Panc1 (cell line): ENCODE measurements around the gene MBD3L2. TPM values are rescaled to one million over a fixed set of nuclear protein-coding genes. Genes with fewer than 3 reads are reported as not detected.
"Not testable (repeated sequence)": the region's sequence is repeated elsewhere in the genome, so short reads cannot be mapped to it uniquely, and the experiment has no call there.

Experiments used
- ATAC-seq: fragments of 200-7000 bp; cut with Tn5 transposase; 2 replicates; pipeline ENCODE4 v1.9.1; 2020; ENCODE audit warnings: mild to moderate bottlenecking, moderate library complexity
- Bru-seq: library from RNA; stranded (reverse); fragments of 400-500 nt; gene quantifications from one replicate; lab custom pipeline; 2021; lab: Mats Ljungman, UMichigan
- BruChase-seq, 2 experiments: library from RNA; stranded (reverse); fragments of 400-500 nt; gene quantifications; one replicate each; lab custom pipeline; 2021; lab: Mats Ljungman, UMichigan
- BruUV-seq: library from RNA; stranded (reverse); fragments of 400-500 nt; replicated peaks from 2 replicates; lab custom pipeline; 2021; lab: Mats Ljungman, UMichigan
- CTCF ChIA-PET: fragments of 300-600 bp; sonication (Branson Sonifier 250); formaldehyde crosslinking; loops from one replicate; lab custom pipeline; 2022; ENCODE audit warnings: antibody characterized with exemption; lab: Charles Lee
- POLR2A ChIA-PET: fragments of 300-600 bp; sonication (Branson Sonifier 250); formaldehyde crosslinking; loops from one replicate; lab custom pipeline; 2022; ENCODE audit warnings: antibody characterized with exemption; lab: Charles Lee
- DNase-seq: peaks from one replicate; pipeline ENCODE4 v3.0.0-alpha.2; 2010; ENCODE audit warnings: low read depth, low spot score
- H3K27ac ChIP-seq: 2 replicates; pipeline ENCODE4 v1.5.1; 2011; ENCODE audit warnings: mild to moderate bottlenecking, low read length, inconsistent platforms
- H3K27me3 ChIP-seq: fragments of 200-500 bp; sonication (Bioruptor generic); 2 replicates; pipeline ENCODE4 v1.6.0; 2014; ENCODE audit warnings: low read length, inconsistent platforms; ENCODE audit not compliant: control insufficient read depth, insufficient read depth
- H3K36me3 ChIP-seq: fragments of 200-500 bp; sonication (Bioruptor generic); 2 replicates; pipeline ENCODE4 v1.5.1; 2014; ENCODE audit warnings: inconsistent platforms, mild to moderate bottlenecking, low read length, moderate library complexity; ENCODE audit not compliant: control insufficient read depth, insufficient read depth
- H3K4me1 ChIP-seq: 2 replicates; pipeline ENCODE4 v1.5.1; 2011; ENCODE audit warnings: inconsistent platforms, mild to moderate bottlenecking, low read length, moderate library complexity; ENCODE audit not compliant: control insufficient read depth, insufficient read depth
- H3K4me3 ChIP-seq, 2 experiments: 2 replicates each; pipeline ENCODE4 v1.5.1; 2011 to 2012; ENCODE audit warnings: low read depth in 2 of 2, low read length in 2 of 2, mild to moderate bottlenecking in 2 of 2, inconsistent platforms in 1 of 2, moderate library complexity in 1 of 2
- H3K9me3 ChIP-seq: fragments of 200-500 bp; sonication (Bioruptor generic); 2 replicates; pipeline ENCODE4 v1.5.1; 2014; ENCODE audit warnings: low read depth, mild to moderate bottlenecking, inconsistent platforms, low read length, moderate library complexity; ENCODE audit not compliant: control insufficient read depth, insufficient read depth
- POLR2AphosphoS5 ChIP-seq: IDR thresholded peaks from 2 replicates; pipeline ENCODE4 v1.6.1; 2012; ENCODE audit warnings: mild to moderate bottlenecking, low read depth, low read length, moderate library complexity
- SIN3A ChIP-seq: IDR thresholded peaks from 2 replicates; pipeline ENCODE4 v1.6.1; 2012; ENCODE audit warnings: low read depth, mild to moderate bottlenecking, low read length, moderate library complexity, borderline replicate concordance; ENCODE audit not compliant: insufficient read depth
- TCF7L2 ChIP-seq: IDR thresholded peaks from 2 replicates; pipeline ENCODE4 v1.6.1; 2011; ENCODE audit warnings: mild to moderate bottlenecking, low read depth, low read length, inconsistent platforms
- in situ Hi-C: cut with HindIII; loops from 2 replicates; pipeline ENCODE4 v1.10.0; 2016; ENCODE audit warnings: low sequenced_read_pairs, low pct_unique_long_range_greater_than_20kb
- intact Hi-C: fragments of 100-400 bp; cut with micrococcal nuclease; formaldehyde crosslinking; loops from one replicate; pipeline ENCODE4 v1.10.0; 2022; ENCODE audit not compliant: unreplicated experiment
- long read RNA-seq: library from polyadenylated mRNA; unstranded; transcript quantifications from one replicate; pipeline ENCODE4 v2.0.0, GENCODE V29; 2021; ENCODE audit not compliant: unreplicated experiment
- polyA plus RNA-seq: library from polyadenylated mRNA; unstranded; fragments of >200 nt; gene quantifications from one replicate; pipeline ENCODE4 v1.2.1, GENCODE V29; 2012; ENCODE audit warnings: missing spikeins; ENCODE audit not compliant: insufficient read length
- total RNA-seq: library from RNA; stranded (reverse); gene quantifications from one replicate; pipeline ENCODE4 v1.2.1, GENCODE V29; 2021; ENCODE audit not compliant: unreplicated experiment
- TF ChIP-seq, protein P1 (sequence below): fragments of 450-650 bp; IDR thresholded peaks from 2 replicates; pipeline ENCODE4 v1.5.1; 2017; ENCODE audit warnings: mild to moderate bottlenecking
- TF ChIP-seq, protein P2 (sequence below), 2 experiments: IDR thresholded peaks; 2 replicates each; pipeline ENCODE4 v1.6.1; 2011 to 2012; ENCODE audit warnings: low read depth in 2 of 2, control low read depth in 1 of 2, low read length in 1 of 2, mild to moderate bottlenecking in 1 of 2, moderate library complexity in 1 of 2; ENCODE audit not compliant: insufficient read depth in 1 of 2

The MBD3L2 gene
- total RNA-seq (not detected), Bru-seq, nascent RNA (not detected), BruChase-seq, experiment 1, labeled RNA remaining after a 2-hour chase (not detected), BruChase-seq, experiment 2, labeled RNA remaining after a 6-hour chase (not detected)
- not detected for polyA plus RNA-seq
- long read RNA-seq = 0 reads

DNA sequence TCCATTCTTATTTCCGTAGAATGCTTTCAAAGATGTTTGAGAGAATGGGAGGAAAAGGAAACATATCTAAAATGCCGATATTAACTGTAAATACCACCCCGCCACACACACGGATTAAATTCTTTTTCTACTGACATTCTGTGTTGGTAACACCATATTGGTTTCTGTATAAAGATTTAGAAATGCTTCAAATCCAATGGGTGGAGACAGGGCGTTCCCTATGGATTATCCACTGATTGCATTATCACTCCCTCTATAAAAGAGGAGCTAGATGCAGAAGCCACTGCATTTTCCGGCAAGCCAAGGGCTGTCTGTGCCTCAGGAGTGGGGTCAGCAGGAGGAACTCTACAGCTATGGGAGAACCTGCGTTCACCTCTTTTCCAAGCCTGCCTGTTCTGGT is at the start of gene MBD3L2:
Gene MBD3L2, plus strand, starts transcription at position 301 of the 400 bp plus-strand sequence. Its CDS starts 53 bp downstream, at position 354.
- CTCF ChIA-PET, in situ Hi-C loops, H3K4me3 ChIP-seq, H3K9me3 ChIP-seq, H3K27me3 ChIP-seq, intact Hi-C loops, H3K36me3 ChIP-seq, H3K4me1 ChIP-seq, DNase-seq, H3K27ac ChIP-seq, ATAC-seq, POLR2A ChIA-PET, BruUV-seq: not testable (repeated sequence)

DNA sequence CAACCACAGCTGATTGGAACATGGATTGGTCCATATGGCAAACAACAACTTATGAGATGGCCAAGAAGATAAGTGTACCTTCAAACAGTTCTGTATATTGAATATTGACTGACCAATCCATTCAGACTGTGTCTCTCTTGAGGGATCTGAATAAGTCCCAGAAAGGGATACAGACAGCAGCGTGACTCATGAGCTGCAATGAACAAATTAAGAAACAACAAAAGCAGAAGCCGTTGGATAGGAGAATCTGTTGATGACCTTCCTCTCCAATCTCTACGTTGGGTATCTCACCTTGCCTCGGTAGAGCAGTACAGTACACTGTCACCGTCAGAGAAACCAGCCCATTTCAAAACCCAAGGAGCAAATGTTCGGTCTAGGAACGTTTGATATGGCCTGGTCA is 49.2 kb upstream of the MBD3L2 start:
- TF ChIP-seq POLR2AphosphoS5 = no peak
- TF ChIP-seq, protein P1, sequence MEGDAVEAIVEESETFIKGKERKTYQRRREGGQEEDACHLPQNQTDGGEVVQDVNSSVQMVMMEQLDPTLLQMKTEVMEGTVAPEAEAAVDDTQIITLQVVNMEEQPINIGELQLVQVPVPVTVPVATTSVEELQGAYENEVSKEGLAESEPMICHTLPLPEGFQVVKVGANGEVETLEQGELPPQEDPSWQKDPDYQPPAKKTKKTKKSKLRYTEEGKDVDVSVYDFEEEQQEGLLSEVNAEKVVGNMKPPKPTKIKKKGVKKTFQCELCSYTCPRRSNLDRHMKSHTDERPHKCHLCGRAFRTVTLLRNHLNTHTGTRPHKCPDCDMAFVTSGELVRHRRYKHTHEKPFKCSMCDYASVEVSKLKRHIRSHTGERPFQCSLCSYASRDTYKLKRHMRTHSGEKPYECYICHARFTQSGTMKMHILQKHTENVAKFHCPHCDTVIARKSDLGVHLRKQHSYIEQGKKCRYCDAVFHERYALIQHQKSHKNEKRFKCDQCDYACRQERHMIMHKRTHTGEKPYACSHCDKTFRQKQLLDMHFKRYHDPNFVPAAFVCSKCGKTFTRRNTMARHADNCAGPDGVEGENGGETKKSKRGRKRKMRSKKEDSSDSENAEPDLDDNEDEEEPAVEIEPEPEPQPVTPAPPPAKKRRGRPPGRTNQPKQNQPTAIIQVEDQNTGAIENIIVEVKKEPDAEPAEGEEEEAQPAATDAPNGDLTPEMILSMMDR = no peak
- TF ChIP-seq, protein P2, sequence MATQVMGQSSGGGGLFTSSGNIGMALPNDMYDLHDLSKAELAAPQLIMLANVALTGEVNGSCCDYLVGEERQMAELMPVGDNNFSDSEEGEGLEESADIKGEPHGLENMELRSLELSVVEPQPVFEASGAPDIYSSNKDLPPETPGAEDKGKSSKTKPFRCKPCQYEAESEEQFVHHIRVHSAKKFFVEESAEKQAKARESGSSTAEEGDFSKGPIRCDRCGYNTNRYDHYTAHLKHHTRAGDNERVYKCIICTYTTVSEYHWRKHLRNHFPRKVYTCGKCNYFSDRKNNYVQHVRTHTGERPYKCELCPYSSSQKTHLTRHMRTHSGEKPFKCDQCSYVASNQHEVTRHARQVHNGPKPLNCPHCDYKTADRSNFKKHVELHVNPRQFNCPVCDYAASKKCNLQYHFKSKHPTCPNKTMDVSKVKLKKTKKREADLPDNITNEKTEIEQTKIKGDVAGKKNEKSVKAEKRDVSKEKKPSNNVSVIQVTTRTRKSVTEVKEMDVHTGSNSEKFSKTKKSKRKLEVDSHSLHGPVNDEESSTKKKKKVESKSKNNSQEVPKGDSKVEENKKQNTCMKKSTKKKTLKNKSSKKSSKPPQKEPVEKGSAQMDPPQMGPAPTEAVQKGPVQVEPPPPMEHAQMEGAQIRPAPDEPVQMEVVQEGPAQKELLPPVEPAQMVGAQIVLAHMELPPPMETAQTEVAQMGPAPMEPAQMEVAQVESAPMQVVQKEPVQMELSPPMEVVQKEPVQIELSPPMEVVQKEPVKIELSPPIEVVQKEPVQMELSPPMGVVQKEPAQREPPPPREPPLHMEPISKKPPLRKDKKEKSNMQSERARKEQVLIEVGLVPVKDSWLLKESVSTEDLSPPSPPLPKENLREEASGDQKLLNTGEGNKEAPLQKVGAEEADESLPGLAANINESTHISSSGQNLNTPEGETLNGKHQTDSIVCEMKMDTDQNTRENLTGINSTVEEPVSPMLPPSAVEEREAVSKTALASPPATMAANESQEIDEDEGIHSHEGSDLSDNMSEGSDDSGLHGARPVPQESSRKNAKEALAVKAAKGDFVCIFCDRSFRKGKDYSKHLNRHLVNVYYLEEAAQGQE (IDR thresholded peaks at IDR 0.05; ENCODE audit: insufficient read depth in 1 of 2, low read depth in 2 of 2, low read length in 1 of 2) = no peak
- intact Hi-C loops = no loop called here
- no peaks in the 10 kb centered on the region for H3K36me3 ChIP-seq
- in situ Hi-C loops = no loop called here
- no peaks in the 10 kb centered on the region for H3K4me1 ChIP-seq
- DNase-seq = no peak
- no TSS peak for BruUV-seq
- ChIA-PET CTCF (interaction anchor here (0.7 kb wide), 1 partner anchor 23 kb away, joined by 3 read pairs; no protein-coding TSS in a partner anchor), POLR2A (no interaction called here)
- H3K9me3 ChIP-seq = no peaks in the 10 kb centered on the region; the same call in 1 of the 2 replicates
- H3K27ac ChIP-seq = no peak overlapping the region
- peaks cover 2% of the 10 kb centered on the region; the same call in 1 of the 2 replicates for H3K27me3 ChIP-seq
- no peak overlapping the region for H3K4me3 ChIP-seq
- no peak for ATAC-seq

DNA sequence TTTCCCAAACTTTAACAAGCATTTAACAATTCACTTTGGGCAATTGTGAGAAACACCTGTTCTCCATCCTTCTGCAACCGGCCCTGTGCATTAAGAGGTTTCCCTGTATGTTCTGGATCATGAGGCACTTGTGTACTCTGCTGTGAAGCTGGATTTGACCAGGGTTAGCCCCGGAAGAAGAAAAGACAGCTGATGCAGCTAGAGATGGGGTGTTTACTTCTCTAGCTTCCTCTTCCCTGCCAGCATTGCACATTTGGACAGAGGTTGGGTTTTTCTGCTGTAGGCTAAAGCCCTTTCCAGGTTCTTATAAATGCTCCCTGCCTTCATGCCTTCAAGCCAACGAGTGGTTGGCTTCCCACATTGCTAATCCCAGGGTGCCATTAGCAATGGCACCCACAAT is 48.8 kb upstream of the MBD3L2 start:
- intact Hi-C loops = no loop called here

More for the DNA sequence above, 48.8 kb upstream of the MBD3L2 start:
- no peak overlapping the region for H3K4me3 ChIP-seq
- ChIA-PET CTCF (no interaction called here), POLR2A (no interaction called here)
- ATAC-seq (no peak), DNase-seq (no peak)
- H3K27ac ChIP-seq = no peak overlapping the region
- no peaks in the 10 kb centered on the region for H3K36me3 ChIP-seq
- BruUV-seq = no TSS peak
- H3K4me1 ChIP-seq = no peaks in the 10 kb centered on the region
- TF ChIP-seq TCF7L2 (no peak), POLR2AphosphoS5 (no peak), SIN3A (no peak)
- TF ChIP-seq, protein P2 (IDR thresholded peaks at IDR 0.05; ENCODE audit: insufficient read depth in 1 of 2, low read depth in 2 of 2, low read length in 1 of 2) = no peak
- TF ChIP-seq, protein P1 = no peak
- H3K27me3 ChIP-seq = peaks cover 2% of the 10 kb centered on the region; the same call in 1 of the 2 replicates
- in situ Hi-C loops = no loop called here
- H3K9me3 ChIP-seq = no peaks in the 10 kb centered on the region; the same call in 1 of the 2 replicates
